Activated CD4-positive, alpha-beta T cell treated with anti-CD3 and anti-CD28 coated beads for 4 hours (primary cell): ENCODE measurements around the gene PARD3B.

ENCODE experiments used
- DNase-seq, 2 donors: peaks; one replicate each; pipeline ENCODE4 v3.0.0-alpha.2; 2020

Gene PARD3B

GRCh38 chr2:204775766-204776165 is 230.5 kb downstream of the PARD3B start:
- no peak for DNase-seq

- DNase-seq: no peak
Measured at GRCh38 chr2:204776781-204777559, 231.7 kb downstream of the PARD3B start.

GRCh38 chr2:204779771-204780170 is 234.5 kb downstream of the PARD3B start:
- DNase-seq: no peak

DNA sequence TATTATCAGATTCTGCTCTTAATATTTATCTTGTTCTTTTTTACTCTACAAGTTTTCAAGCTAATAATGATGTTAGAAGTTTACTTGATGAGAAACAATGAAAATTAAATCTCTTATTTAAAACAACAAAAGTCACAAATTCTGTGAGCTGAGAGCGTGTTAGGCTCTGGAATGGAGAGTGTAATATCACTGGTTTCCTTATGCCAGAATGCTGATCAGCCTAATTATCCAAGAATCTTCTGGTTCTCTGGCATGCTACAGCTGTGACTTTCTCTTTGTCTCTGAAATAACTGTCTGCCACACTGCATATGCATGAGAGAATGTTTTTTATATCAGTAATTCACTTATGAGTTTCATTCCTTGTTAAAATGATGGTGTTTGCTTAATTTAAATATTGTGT is 236.7 kb downstream of the PARD3B start:
- DNase-seq: no peak

GRCh38 chr2:204790076-204790475 is 244.8 kb downstream of the PARD3B start:
- no peak for DNase-seq

GRCh38 chr2:204791230-204791629 is 246.0 kb downstream of the PARD3B start:
- no peak for DNase-seq

- DNase-seq: no peak
Measured at GRCh38 chr2:204794624-204795023, 249.3 kb downstream of the PARD3B start.

DNA sequence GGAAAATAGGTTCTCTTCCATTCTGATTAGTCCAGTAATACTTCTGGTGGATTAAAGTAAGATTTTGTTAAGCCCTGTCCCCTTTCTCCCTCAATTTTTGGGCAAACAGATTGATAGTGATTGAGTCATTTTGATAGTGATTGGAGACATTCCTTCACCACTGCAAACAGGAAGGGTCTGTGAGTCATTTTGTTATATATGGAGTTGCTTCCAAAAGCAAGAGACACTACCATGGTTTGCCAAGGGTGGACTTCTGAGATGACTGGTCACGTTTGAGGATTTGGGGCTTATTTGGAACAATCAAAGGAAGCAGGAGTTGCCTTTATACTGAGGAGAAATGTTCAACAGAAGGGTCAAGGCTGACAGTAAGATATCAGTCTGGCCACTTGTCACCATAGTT is 249.9 kb downstream of the PARD3B start:
- no peak for DNase-seq

DNA sequence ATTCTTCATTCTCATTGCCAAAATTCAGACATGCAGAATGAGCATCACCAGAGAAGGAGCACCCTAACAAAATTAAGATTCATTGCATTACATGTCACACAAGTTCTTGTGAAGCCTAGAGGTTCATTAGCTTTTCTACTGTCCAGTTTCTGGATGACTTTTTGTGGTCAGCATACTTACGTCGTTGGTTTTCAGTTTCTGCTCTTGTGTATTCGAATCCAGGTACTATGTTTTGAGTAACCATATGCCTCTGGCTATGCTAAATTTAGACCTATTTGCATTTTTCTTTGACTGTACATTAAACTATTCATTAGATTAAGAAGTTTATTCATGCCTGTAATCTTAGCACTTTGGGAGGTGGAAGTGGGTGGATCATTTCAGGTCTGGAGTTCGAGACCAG is 251.3 kb downstream of the PARD3B start:
- DNase-seq: no peak

DNA sequence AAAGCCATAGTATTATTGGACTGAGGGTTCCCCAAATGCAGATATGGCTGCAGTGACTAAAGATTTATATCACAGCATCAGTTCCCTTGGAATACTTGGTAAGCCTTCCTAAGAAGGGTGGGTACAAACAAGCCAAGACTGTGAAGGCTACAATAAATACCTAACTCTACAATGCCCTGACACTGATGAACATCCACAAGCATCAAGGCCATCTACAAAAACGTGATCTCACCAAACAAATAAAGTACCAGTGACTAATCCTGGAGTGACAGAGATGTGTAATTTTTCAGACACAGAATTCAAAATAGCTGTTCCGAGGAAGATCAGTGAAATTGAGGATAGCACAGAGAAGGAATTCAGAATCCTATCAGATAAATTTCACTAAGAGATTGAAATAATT is 254.5 kb downstream of the PARD3B start:
- no peak for DNase-seq

DNA sequence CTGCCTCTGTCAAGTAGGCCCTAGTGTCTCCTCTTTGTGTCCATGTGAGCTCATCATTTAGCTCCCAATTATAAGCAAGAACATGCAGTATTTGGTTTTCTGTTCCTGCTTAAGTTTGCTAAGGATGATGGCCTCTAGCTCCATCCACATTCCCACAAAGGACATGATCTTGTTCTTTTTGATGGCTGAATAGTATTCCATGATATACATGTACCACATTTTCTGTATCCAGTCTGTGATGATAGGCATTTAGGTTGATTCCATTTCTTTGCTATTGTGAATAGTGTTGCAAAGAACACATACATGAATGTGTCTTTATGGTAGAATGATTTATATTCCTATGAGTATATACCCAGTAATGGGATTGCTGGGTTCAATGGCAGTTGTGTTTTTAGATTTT is 263.2 kb downstream of the PARD3B start:
- DNase-seq: no peak

DNA sequence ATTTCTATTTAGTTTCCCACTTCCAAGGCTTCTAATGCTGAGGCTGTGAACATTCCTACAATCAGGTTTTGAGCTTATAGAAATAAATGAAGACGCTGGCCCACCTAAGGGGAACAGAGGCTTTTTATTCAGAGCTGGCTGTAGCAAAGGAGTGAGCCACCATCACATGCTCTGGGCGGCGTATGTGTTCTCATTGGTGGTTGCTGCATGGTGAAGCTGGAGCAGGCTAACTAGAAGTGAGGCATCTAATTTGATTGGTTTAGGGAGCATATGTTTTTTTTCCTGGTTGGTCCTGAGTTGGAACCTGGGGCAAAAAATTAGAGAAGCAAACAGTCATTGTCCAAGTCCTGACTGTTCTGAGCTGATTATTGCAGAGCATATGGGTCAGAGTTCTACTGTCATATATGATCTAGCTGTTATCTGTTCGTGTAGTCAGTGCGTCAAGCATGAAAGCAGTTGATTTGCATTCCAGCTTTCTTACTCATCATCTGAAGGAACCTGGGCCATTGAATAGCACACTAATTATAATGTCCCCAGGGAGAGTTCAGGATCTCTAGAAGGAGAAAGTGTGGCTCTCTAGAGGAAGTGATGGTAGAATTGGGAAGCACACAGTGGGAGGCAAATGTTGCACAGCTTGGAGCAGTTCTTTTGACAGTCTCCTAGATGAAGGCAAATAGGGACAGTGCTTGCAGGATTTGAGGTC is 279.6 kb downstream of the PARD3B start:
- DNase-seq: no peak

GRCh38 chr2:204825681-204826080 is 280.4 kb downstream of the PARD3B start:
- DNase-seq: no peak

DNA sequence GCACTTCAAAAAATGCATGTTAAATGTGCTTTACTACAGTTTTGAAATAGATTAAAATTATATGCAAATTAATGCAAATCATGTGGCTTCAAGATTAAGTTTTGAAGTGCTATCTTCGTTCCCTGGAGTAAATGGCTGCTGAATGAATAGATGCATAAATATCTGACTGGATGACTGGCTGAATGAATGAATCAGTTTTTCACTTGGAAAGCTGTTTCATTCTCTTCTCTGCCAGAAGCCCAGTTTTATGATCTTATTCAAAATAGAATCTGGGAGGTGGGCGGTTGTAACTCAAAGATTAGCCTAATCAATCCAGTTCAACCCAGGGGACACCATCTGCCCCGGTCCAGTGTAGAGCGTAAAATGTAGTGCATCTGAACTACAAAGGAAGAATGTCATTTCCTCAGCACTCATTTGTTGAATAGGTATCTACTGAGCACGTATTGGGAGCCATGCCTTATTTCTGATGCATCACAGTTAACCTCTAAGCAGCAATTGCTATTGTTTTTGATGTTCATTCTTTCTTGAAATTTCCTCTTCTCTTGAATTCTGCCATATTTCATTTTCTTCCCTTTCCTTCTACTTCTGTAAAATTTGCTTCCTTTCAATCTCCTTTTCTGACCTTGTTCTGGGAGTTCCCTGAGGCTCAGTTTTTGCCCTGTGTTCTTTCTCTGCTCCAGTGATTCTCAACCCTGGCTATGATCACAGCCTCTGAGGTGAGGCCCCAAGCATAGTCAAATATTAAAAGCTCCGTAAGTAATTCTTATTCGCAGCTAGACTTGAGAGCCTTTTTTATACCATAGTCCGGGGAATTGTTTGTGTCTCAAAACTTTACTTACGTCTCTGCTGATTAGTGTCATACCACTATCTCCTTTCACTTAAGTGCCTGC is 282.7 kb downstream of the PARD3B start:
- DNase-seq: no peak

DNA sequence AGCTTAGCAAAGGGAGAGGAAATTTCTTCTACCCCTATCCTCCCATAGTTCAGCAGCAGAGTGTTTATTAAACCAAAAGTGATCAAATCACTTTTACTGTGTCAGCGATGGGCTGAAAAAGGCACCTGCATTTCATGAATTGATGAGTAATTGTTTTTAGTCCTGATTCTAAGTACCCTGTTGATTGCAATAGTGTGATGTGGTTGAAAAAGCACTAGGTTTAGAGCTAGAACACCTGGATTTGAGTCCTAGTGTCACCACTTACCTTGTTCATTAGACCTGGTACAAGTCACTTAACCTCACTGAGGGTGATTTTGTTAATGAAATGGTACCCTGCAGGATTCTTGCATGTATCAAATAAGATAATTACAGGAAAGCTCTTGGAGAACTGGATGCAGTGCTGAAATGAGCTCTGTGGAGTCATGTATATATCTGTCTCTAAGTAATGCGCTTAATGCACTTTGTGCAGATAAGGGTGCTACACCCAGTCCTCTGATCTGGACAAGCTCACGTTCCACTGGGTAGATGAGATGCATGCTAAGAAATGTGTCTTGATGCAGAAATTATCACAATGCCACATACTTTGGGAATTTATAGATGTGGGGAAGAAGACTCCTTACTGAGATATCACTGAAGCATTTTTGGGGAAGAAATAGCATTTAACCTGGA is 289.6 kb downstream of the PARD3B start:
- DNase-seq: no peak

DNA sequence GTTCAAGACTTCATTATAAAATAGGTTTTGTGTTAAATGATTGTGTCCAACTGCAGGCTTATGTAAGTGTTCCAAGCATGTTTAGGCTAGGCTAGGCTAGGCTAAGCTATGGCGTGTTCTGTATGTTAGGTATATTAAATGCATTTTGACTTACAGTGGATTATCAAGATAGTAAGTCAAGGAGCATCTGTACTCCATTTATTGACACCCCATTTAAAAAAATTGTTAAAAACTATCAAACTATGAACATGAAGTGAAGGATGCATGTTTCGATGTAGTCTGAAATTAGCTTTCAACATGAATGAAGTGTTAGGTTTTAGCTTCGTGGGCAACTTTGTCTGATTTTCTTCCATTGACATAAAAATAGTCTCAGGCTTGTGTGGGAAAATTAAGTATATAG is 290.5 kb downstream of the PARD3B start:
- DNase-seq: no peak

GRCh38 chr2:204840504-204840903 is 295.2 kb downstream of the PARD3B start:
- DNase-seq: no peak

DNA sequence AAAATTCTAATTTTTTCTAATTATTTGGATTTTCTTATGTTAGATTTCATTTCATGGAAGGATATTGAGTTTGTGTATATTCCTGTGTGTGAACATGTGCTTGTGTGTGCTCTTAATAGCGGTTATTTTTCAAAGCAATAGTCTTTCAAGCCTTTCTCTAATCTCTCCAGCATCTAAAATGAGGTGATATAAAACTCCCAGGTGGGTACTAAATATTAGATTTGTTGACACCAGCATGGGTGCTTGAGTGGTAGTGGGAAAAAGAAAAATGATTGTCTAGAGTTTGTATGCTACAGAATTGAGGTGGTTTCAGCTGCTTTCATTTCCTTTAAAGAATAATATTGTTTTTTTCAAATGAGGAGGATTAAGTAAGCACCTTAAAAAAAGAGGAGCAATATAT is 296.8 kb downstream of the PARD3B start:
- no peak for DNase-seq

- peak in 1 of 2 donors; percentile 7 for DNase-seq
Measured at GRCh38 chr2:204842661-204843485, 297.6 kb downstream of the PARD3B start.

DNA sequence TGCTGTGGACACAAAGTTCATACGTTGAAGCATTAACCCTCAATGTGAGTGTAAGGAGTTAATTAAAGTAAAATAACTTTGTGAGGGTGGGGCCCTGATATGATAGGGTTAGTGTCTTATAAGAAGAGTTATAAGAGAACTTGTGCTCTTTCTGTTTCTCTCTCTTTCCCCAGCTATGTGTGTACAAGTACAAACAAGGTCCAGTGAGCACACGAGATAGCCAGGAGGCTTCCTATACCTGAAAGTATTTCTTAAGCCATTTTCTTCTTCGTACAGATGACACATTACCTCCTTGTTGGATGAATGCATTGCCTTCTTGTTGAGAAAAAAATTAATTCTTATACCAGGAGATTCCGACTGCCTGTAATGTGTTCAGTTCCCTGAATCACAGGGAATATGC is 301.2 kb downstream of the PARD3B start:
- DNase-seq: no peak

- no peak for DNase-seq
Measured at GRCh38 chr2:204849892-204850291, 304.6 kb downstream of the PARD3B start.

DNA sequence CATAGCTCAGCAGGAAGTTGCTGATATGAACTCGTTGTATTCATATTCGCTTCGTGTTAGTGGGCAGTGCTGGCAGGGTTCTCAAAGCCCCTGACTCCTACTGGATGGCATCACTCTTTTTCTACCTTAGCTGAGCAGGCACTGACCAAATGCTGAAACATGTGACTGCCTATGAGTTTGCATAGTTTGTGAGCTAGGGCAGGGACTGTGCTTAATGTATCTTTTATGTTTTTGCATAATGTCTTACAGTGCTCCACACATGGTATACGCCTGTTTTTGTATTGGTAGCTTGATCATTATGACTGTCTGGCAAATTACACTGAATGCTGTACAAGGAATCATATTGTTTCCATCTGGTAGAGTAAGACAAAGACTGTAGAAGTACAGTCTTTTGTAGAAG is 305.3 kb downstream of the PARD3B start:
- no peak for DNase-seq
